ENCODE results near the gene ZNF468.
"Not testable (repeated sequence)": the region's sequence is repeated elsewhere in the genome, so short reads cannot be mapped to it uniquely, and the experiment has no call there.

Gene ZNF468

GRCh38 chr19:52825765-52826164, 31.7 kb downstream of the ZNF468 start:
- DNase-seq (ENCODE audit: low spot score) = no peak

- no peak for DNase-seq (ENCODE audit: low spot score)
These were observed 33.7 kb downstream of the ZNF468 start for GRCh38 chr19:52823676-52824075.

- DNase-seq (ENCODE audit: low spot score) = peak; percentile 38
These were observed 36.0 kb downstream of the ZNF468 start, which contains the start of gene ZNF28 for GRCh38 chr19:52821204-52821960. ZNF28 (minus strand) TSS chr19:52821633; CDS start chr19:52817958, 3,675 bp downstream.

- DNase-seq (ENCODE audit: low spot score) = peak; percentile 8
These were observed 36.8 kb downstream of the ZNF468 start for GRCh38 chr19:52820472-52821203.

GRCh38 chr19:52809801-52810200, 47.6 kb downstream of the ZNF468 start:
- no peak for DNase-seq (ENCODE audit: low spot score)

- not testable (repeated sequence) for DNase-seq (ENCODE audit: low spot score)
These were observed 57.3 kb downstream of the ZNF468 start for GRCh38 chr19:52799950-52800640.

- DNase-seq (ENCODE audit: low spot score) = no peak
These were observed 68.0 kb downstream of the ZNF468 start for GRCh38 chr19:52789440-52789839.

Measured in pons (tissue), 1 donor.